SU-DHL-6 (cell line): ENCODE results near the gene TOP1.

Experiments
- H2AFZ ChIP-seq: fragments of 200-600 bp; sonication (generic); 2 replicates; pipeline ENCODE4 v1.6.1; 2014; ENCODE audit warnings: low read depth, mild to moderate bottlenecking, moderate library complexity, mixed read lengths, antibody characterized with exemption, low read length; ENCODE audit not compliant: severe bottlenecking
- H3F3A ChIP-seq: fragments of 200-600 bp; shearing (Covaris generic); 2 replicates; pipeline ENCODE4 v1.6.0; 2016; ENCODE audit warnings: antibody characterized with exemption, mild to moderate bottlenecking; ENCODE audit not compliant: insufficient read depth
- H3K27ac ChIP-seq: fragments of 200-600 bp; sonication (generic); 2 replicates; pipeline ENCODE4 v1.5.1; 2016; ENCODE audit warnings: low read depth, mild to moderate bottlenecking, low read length, moderate library complexity, mixed read lengths
- H3K27me3 ChIP-seq: fragments of 200-600 bp; sonication (generic), shearing (Covaris generic); 2 replicates; pipeline ENCODE4 v1.6.0; 2014; ENCODE audit warnings: mild to moderate bottlenecking, low read length
- H3K36me3 ChIP-seq: fragments of 200-600 bp; sonication (generic); 2 replicates; pipeline ENCODE4 v1.6.1; 2014; ENCODE audit warnings: mild to moderate bottlenecking, low read length, mixed read lengths
- H3K4me2 ChIP-seq: fragments of 300-600, 200-600 bp; shearing (Covaris generic), sonication (generic); 2 replicates; pipeline ENCODE4 v1.6.0; 2014; ENCODE audit warnings: low read length, low read depth, mild to moderate bottlenecking; ENCODE audit not compliant: poor library complexity, severe bottlenecking
- H3K4me3 ChIP-seq: fragments of 200-600 bp; sonication (generic); 2 replicates; pipeline ENCODE4 v1.5.1; 2014; ENCODE audit warnings: antibody characterized with exemption, low read length, mild to moderate bottlenecking, mixed read lengths; ENCODE audit not compliant: insufficient read depth, poor library complexity, severe bottlenecking
- H3K79me2 ChIP-seq: fragments of 200-600 bp; sonication (generic); 2 replicates; pipeline ENCODE4 v1.6.1; 2014; ENCODE audit warnings: mild to moderate bottlenecking, low read length, moderate library complexity; ENCODE audit not compliant: insufficient read depth
- H3K9ac ChIP-seq: fragments of 200-600 bp; sonication (generic); 2 replicates; pipeline ENCODE4 v1.7.0; 2014; ENCODE audit warnings: mild to moderate bottlenecking, low read length
- H3K9me2 ChIP-seq: fragments of 200-600 bp; sonication (generic); replicated peaks from 2 replicates; pipeline ENCODE4 v1.6.1; 2014; ENCODE audit warnings: low read length; ENCODE audit not compliant: insufficient read depth
- H3K9me3 ChIP-seq: fragments of 200-600 bp; sonication (generic); 2 replicates; pipeline ENCODE4 v1.6.1; 2014; ENCODE audit warnings: low read length, mixed read lengths; ENCODE audit not compliant: insufficient read depth
- H4K20me1 ChIP-seq: fragments of 200-600 bp; sonication (generic); 2 replicates; pipeline ENCODE4 v1.6.1; 2014; ENCODE audit warnings: low read depth, mild to moderate bottlenecking, antibody characterized with exemption, low read length, moderate library complexity, mixed read lengths
- CTCF ChIP-seq: fragments of 200-600 bp; sonication (generic); IDR thresholded peaks from one replicate; pipeline ENCODE4 v1.5.1; 2017; ENCODE audit warnings: antibody characterized with exemption, mild to moderate bottlenecking, low read length, moderate library complexity; ENCODE audit not compliant: insufficient read depth, poor library complexity, severe bottlenecking
- EZH2phosphoT487 ChIP-seq: fragments of 200-600 bp; sonication (generic), shearing (Covaris generic); conservative IDR thresholded peaks from 2 replicates; pipeline ENCODE4 v1.6.1; 2018; ENCODE audit warnings: mild to moderate bottlenecking, antibody characterized with exemption, low read length, moderate library complexity, mixed read lengths

TOP1 gene

GRCh38 chr20:41081276-41081814 is 52.7 kb downstream of the TOP1 start:
- H3K9me3 ChIP-seq = no peaks in the 10 kb centered on the region
- H3K27me3 ChIP-seq = no peaks in the 10 kb centered on the region
- H3F3A ChIP-seq = no peaks in the 10 kb centered on the region
- H4K20me1 ChIP-seq = no peaks in the 10 kb centered on the region
- H3K4me3 ChIP-seq = no peak overlapping the region
- no peak overlapping the region for H3K4me2 ChIP-seq
- H3K36me3 ChIP-seq = peaks cover 69% of the 10 kb centered on the region
- H3K9me2 ChIP-seq = no peaks in the 10 kb centered on the region
- H3K79me2 ChIP-seq = 0 out of 2 replicates have a peak, but pooled peaks cover 4% of the 10 kb centered on the region
- TF ChIP-seq EZH2phosphoT487 = no peak
- no peak overlapping the region for H2AFZ ChIP-seq
- no peak overlapping the region for H3K9ac ChIP-seq
- no peak overlapping the region for H3K27ac ChIP-seq

- Histone ChIP-seq H3K9ac (no peak overlapping the region), H3K27ac (no peak overlapping the region), H3F3A (0 out of 2 replicates have a peak, but pooled peaks cover 5% of the 10 kb centered on the region), H3K27me3 (no peaks in the 10 kb centered on the region), H4K20me1 (no peaks in the 10 kb centered on the region), H3K4me2 (no peak overlapping the region), H3K79me2 (peaks cover 4% of the 10 kb centered on the region; the same call in 1 of the 2 replicates), H3K9me3 (no peaks in the 10 kb centered on the region), H3K36me3 (peaks cover 73% of the 10 kb centered on the region), H3K9me2 (no peaks in the 10 kb centered on the region), H2AFZ (no peak overlapping the region), H3K4me3 (no peak overlapping the region)
- no peak for TF ChIP-seq EZH2phosphoT487
These were observed 53.7 kb downstream of the TOP1 start for GRCh38 chr20:41082306-41082705.

GRCh38 chr20:41085606-41086005 is 57.0 kb downstream of the TOP1 start:
- H3K79me2 ChIP-seq = no peaks in the 10 kb centered on the region; the same call in 1 of the 2 replicates
- H3K27ac ChIP-seq = no peak overlapping the region
- no peaks in the 10 kb centered on the region for H4K20me1 ChIP-seq
- H3K9me3 ChIP-seq = no peaks in the 10 kb centered on the region
- H3K4me3 ChIP-seq = no peak overlapping the region
- H3K4me2 ChIP-seq = no peak overlapping the region
- no peaks in the 10 kb centered on the region for H3K9me2 ChIP-seq
- no peak overlapping the region for H3K9ac ChIP-seq
- H3K27me3 ChIP-seq = no peaks in the 10 kb centered on the region
- TF ChIP-seq CTCF (no peak), EZH2phosphoT487 (no peak)
- H3K36me3 ChIP-seq = peaks cover 55% of the 10 kb centered on the region
- 0 out of 2 replicates have a peak, but pooled peaks cover 5% of the 10 kb centered on the region for H3F3A ChIP-seq
- no peak overlapping the region for H2AFZ ChIP-seq

- TF ChIP-seq CTCF (no peak), EZH2phosphoT487 (no peak)
- Histone ChIP-seq H3F3A (peaks cover 5% of the 10 kb centered on the region; the same call in 1 of the 2 replicates), H3K9ac (no peak overlapping the region), H3K4me2 (no peak overlapping the region), H2AFZ (no peak overlapping the region), H3K79me2 (no peaks in the 10 kb centered on the region; the same call in 1 of the 2 replicates), H3K9me3 (no peaks in the 10 kb centered on the region), H3K36me3 (peaks cover 46% of the 10 kb centered on the region), H3K27ac (no peak overlapping the region), H3K9me2 (no peaks in the 10 kb centered on the region), H3K27me3 (no peaks in the 10 kb centered on the region), H3K4me3 (no peak overlapping the region), H4K20me1 (no peaks in the 10 kb centered on the region)
These were observed 58.0 kb downstream of the TOP1 start for GRCh38 chr20:41086402-41087324.
